Measurements from ENCODE around the gene RTTN.

GRCh38 chr18:69956665-69957620 is 248.5 kb downstream of the RTTN start:
- TF ChIP-seq, protein P1, sequence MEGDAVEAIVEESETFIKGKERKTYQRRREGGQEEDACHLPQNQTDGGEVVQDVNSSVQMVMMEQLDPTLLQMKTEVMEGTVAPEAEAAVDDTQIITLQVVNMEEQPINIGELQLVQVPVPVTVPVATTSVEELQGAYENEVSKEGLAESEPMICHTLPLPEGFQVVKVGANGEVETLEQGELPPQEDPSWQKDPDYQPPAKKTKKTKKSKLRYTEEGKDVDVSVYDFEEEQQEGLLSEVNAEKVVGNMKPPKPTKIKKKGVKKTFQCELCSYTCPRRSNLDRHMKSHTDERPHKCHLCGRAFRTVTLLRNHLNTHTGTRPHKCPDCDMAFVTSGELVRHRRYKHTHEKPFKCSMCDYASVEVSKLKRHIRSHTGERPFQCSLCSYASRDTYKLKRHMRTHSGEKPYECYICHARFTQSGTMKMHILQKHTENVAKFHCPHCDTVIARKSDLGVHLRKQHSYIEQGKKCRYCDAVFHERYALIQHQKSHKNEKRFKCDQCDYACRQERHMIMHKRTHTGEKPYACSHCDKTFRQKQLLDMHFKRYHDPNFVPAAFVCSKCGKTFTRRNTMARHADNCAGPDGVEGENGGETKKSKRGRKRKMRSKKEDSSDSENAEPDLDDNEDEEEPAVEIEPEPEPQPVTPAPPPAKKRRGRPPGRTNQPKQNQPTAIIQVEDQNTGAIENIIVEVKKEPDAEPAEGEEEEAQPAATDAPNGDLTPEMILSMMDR (IDR thresholded peaks at IDR 0.05), result no peak
- TF ChIP-seq POLR2A (IDR thresholded peaks at IDR 0.05), result no peak

All from uterus (tissue), 2 donors.